H1 (cell line): ENCODE results near the gene VOPP1. TPM values are rescaled to one million over a fixed set of nuclear protein-coding genes. Genes with fewer than 3 reads are reported as not detected.

Source experiments
- BCL11A ChIP-seq, 2 experiments: IDR thresholded peaks; one replicate each; pipeline ENCODE4 v1.6.1; 2011; ENCODE audit warnings: low read depth in 2 of 2, low read length in 2 of 2, mild to moderate bottlenecking in 2 of 2
- NANOG ChIP-seq: IDR thresholded peaks from 2 replicates; pipeline ENCODE4 v1.6.1; 2011; ENCODE audit warnings: low read length, low read depth, mild to moderate bottlenecking, inconsistent platforms; ENCODE audit not compliant: insufficient read depth, poor library complexity, severe bottlenecking
- SUZ12 ChIP-seq: fragments of 200-600 bp; sonication (generic); IDR thresholded peaks from 2 replicates; pipeline ENCODE4 v1.6.1; 2012; ENCODE audit warnings: mild to moderate bottlenecking, inconsistent platforms, low read length, moderate library complexity, mixed read lengths
- YY1 ChIP-seq: IDR thresholded peaks from 2 replicates; pipeline ENCODE4 v1.6.1; 2011; ENCODE audit warnings: low read depth, mild to moderate bottlenecking, low read length
- polyA plus RNA-seq, 7 experiments: library from polyadenylated mRNA; depleted of rRNA in 3 of 7; stranded (reverse) in 5 of 7; unstranded in 2 of 7; fragments of >200 nt in 5 of 7; fragments of 200-250 nt in 2 of 7; gene quantifications; 1 replicate in 5 of 7; 2 replicates in 1 of 7; 4 replicates in 1 of 7; pipeline versions ENCODE4 v1.2.1 to v1.2.3, GENCODE V29; 2011 to 2013; ENCODE audit warnings: missing spikeins in 2 of 7, mixed read lengths in 2 of 7
- total RNA-seq: library from RNA; stranded (reverse); fragmentation: NEBNext Ultra II Directional; extraction: Animal tissue kit (Norgen Biotek cat#: 25700); gene quantifications from 2 replicates; pipeline ENCODE4 v1.2.1, GENCODE V29; 2021

The VOPP1 gene
- total and polyA plus RNA-seq, 2 of the 8 experiments (the other 6 are each of a cell fraction or from before 2014, with no cell fraction given), result 44.7 to 83.0 TPM

DNA sequence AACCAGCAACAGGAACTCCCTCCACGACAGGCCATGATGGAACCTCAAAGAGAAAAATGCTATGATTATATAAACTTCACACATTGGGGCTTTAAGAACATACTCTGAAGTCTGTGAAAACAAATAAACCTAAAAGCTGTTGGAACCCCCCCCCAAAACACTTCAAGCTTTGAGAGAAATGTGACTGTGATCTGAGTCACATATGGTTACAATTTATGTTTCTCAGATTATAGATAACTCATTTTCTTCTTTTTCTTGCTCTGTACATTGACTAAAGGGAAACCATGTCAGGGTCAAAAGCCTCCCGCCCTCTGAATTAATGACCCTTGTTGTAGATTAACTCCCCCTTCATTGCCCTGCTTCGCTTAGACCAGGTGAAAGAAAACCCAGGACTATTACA, 15.8 kb downstream of the VOPP1 start (continued):
- TF ChIP-seq SUZ12, result no peak
- TF ChIP-seq BCL11A (IDR thresholded peaks at IDR 0.05; ENCODE audit: low read depth in 2 of 2, low read length in 2 of 2), result no peak
- no peak for TF ChIP-seq NANOG
- no peak for TF ChIP-seq YY1
